Peyer's patch (tissue), 4 donors: ENCODE data around the gene HMOX1.

Experiments
- POLR2A ChIP-seq, 2 donors: fragments of 450-650 bp; IDR thresholded peaks; one replicate each; pipeline ENCODE4 v1.5.1; 2017; ENCODE audit warnings: antibody characterized with exemption in 2 of 2, mild to moderate bottlenecking in 2 of 2, moderate library complexity in 2 of 2
- TF ChIP-seq, protein P1 (sequence below), 6 experiments: fragments of 450-650 bp in 4 of 6; fragments of 200-600 bp in 2 of 6; sonication (generic) in 1 of 6; IDR thresholded peaks; one replicate each; pipeline ENCODE4 v1.5.1; 2017 to 2019; ENCODE audit warnings: antibody characterized with exemption in 6 of 6, mild to moderate bottlenecking in 3 of 6, moderate library complexity in 1 of 6

- TF ChIP-seq, protein P1, sequence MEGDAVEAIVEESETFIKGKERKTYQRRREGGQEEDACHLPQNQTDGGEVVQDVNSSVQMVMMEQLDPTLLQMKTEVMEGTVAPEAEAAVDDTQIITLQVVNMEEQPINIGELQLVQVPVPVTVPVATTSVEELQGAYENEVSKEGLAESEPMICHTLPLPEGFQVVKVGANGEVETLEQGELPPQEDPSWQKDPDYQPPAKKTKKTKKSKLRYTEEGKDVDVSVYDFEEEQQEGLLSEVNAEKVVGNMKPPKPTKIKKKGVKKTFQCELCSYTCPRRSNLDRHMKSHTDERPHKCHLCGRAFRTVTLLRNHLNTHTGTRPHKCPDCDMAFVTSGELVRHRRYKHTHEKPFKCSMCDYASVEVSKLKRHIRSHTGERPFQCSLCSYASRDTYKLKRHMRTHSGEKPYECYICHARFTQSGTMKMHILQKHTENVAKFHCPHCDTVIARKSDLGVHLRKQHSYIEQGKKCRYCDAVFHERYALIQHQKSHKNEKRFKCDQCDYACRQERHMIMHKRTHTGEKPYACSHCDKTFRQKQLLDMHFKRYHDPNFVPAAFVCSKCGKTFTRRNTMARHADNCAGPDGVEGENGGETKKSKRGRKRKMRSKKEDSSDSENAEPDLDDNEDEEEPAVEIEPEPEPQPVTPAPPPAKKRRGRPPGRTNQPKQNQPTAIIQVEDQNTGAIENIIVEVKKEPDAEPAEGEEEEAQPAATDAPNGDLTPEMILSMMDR (IDR thresholded peaks at IDR 0.05), result no peak
- no peak for TF ChIP-seq POLR2A (IDR thresholded peaks at IDR 0.05)
These were observed 47.7 kb upstream of the HMOX1 start for GRCh38 chr22:35333220-35333619.
